Skin epidermis (tissue), 12 donors: Measurements from ENCODE around the gene LRRC43.

Experiments
- H3K27ac ChIP-seq, 21 experiments: fragments of 200-600 bp; sonication (generic) in 11 of 21; one replicate each; pipeline ENCODE4 v1.5.0; 2020; ENCODE audit warnings: mild to moderate bottlenecking in 3 of 21, inconsistent platforms in 2 of 21, moderate library complexity in 2 of 21
- H3K4me3 ChIP-seq, 7 experiments: fragments of 200-600 bp; sonication (generic) in 2 of 7; one replicate each; pipeline ENCODE4 v1.5.0; 2020; ENCODE audit warnings: inconsistent platforms in 2 of 7, mild to moderate bottlenecking in 2 of 7, moderate library complexity in 1 of 7

LRRC43 gene

GRCh38 chr12:122187466-122187865 is 4.5 kb downstream of the LRRC43 start:
- Histone ChIP-seq H3K4me3 (no peak overlapping the region), H3K27ac (no peak overlapping the region)

GRCh38 chr12:122189626-122190475 is 6.9 kb downstream of the LRRC43 start:
- no peak overlapping the region for H3K4me3 ChIP-seq
- H3K27ac ChIP-seq, result no peak overlapping the region

- no peak overlapping the region for H3K4me3 ChIP-seq
- no peak overlapping the region for H3K27ac ChIP-seq
Observed at GRCh38 chr12:122190842-122191668, 8.1 kb downstream of the LRRC43 start.

GRCh38 chr12:122192441-122192840 is 9.5 kb downstream of the LRRC43 start:
- H3K27ac ChIP-seq, result no peak overlapping the region

GRCh38 chr12:122194804-122195203 is 11.9 kb downstream of the LRRC43 start:
- no peak overlapping the region for H3K4me3 ChIP-seq

More at GRCh38 chr12:122192441-122192840, 9.5 kb downstream of the LRRC43 start:
- H3K4me3 ChIP-seq, result no peak overlapping the region

GRCh38 chr12:122195405-122195804 is 12.5 kb downstream of the LRRC43 start:
- Histone ChIP-seq H3K4me3 (no peak overlapping the region), H3K27ac (no peak overlapping the region)

More at GRCh38 chr12:122194804-122195203, 11.9 kb downstream of the LRRC43 start:
- no peak overlapping the region for H3K27ac ChIP-seq

- H3K4me3 ChIP-seq, result no peak overlapping the region
- H3K27ac ChIP-seq, result no peak overlapping the region
Observed at GRCh38 chr12:122197612-122197966, 14.7 kb downstream of the LRRC43 start.

GRCh38 chr12:122199484-122200355 is 16.8 kb downstream of the LRRC43 start:
- Histone ChIP-seq H3K4me3 (no peak overlapping the region), H3K27ac (no peak overlapping the region)

GRCh38 chr12:122200541-122201175 is 17.7 kb downstream of the LRRC43 start:
- no peak overlapping the region for H3K4me3 ChIP-seq
- H3K27ac ChIP-seq, result no peak overlapping the region

GRCh38 chr12:122201381-122201780 is 18.5 kb downstream of the LRRC43 start:
- Histone ChIP-seq H3K27ac (no peak overlapping the region), H3K4me3 (no peak overlapping the region)

GRCh38 chr12:122202017-122202416 is 19.1 kb downstream of the LRRC43 start:
- Histone ChIP-seq H3K27ac (no peak overlapping the region), H3K4me3 (no peak overlapping the region)

GRCh38 chr12:122202811-122203210 is 19.9 kb downstream of the LRRC43 start:
- Histone ChIP-seq H3K27ac (peak overlapping the region in 6 of 21 experiments; percentile 3 to 65 (median 51)), H3K4me3 (peak overlapping the region; percentile 42 to 61 (median 53))

GRCh38 chr12:122203301-122204166 is 20.6 kb downstream of the LRRC43 start, which contains the start of gene B3GNT4:
TSS of gene B3GNT4 (plus strand) at chr12:122203709. CDS start at chr12:122204619, 910 bp downstream.
- Histone ChIP-seq H3K4me3 (peak within 1 kb of the TSS; percentile 42 to 61 (median 53)), H3K27ac (peak within 1 kb of the TSS in 14 of 21 experiments; percentile 3 to 66 (median 44))

- Histone ChIP-seq H3K4me3 (peak overlapping the region; percentile 42 to 61 (median 53)), H3K27ac (peak overlapping the region in 3 of 21 experiments; percentile 3 to 62 (median 48))
Observed at GRCh38 chr12:122204167-122205052, 21.5 kb downstream of the LRRC43 start.

- no peak overlapping the region for H3K4me3 ChIP-seq
- H3K27ac ChIP-seq, result no peak overlapping the region
Observed at GRCh38 chr12:122205053-122205925, 22.4 kb downstream of the LRRC43 start.
